Measurements from ENCODE around the gene NUDT12.

NUDT12 gene

DNA sequence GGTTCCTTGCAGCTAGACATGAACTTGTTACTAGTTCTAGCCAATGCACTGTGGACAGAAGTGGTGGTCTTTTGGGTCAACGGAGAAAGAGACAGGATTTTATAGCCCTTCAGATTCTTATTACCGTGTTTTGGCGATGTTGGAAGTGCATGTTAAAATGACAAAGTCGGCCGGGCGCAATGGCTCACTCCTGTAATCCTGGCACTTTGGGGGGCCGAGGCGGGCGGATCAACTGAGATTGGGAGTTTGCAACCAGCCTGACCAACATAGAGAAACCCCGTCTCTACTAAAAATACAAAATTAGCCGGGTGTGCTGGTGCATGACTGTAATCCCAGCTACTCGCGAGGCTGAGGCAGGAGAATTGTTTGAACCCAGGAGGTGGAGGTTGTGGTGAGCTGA lies 9.1 kb upstream of the NUDT12 start:
- ATAC-seq (replicated peaks) (no peak), DNase-seq (no peak)
- Mint-ChIP-seq H3K9me3 (peaks cover 3 to 8% of the 10 kb centered on the region in 2 donors), H3K27ac (no peak overlapping the region), H3K4me3 (no peak overlapping the region), H3K36me3 (ENCODE audit: insufficient read depth) (no peaks in the 10 kb centered on the region), H3K4me1 (ENCODE audit: low read depth in 2 of 2) (no peaks in the 10 kb centered on the region), H3K27me3 (no peaks in the 10 kb centered on the region)

- no peak for ATAC-seq (replicated peaks)
- Mint-ChIP-seq H3K27ac (no peak overlapping the region), H3K4me1 (ENCODE audit: low read depth in 2 of 2) (no peaks in the 10 kb centered on the region), H3K4me3 (no peak overlapping the region), H3K9me3 (peaks cover 3 to 8% of the 10 kb centered on the region in 2 donors), H3K27me3 (no peaks in the 10 kb centered on the region), H3K36me3 (ENCODE audit: insufficient read depth) (no peaks in the 10 kb centered on the region)
- DNase-seq = no peak
These were observed 6.9 kb upstream of the NUDT12 start for GRCh38 chr5:103569313-103570060.

DNA sequence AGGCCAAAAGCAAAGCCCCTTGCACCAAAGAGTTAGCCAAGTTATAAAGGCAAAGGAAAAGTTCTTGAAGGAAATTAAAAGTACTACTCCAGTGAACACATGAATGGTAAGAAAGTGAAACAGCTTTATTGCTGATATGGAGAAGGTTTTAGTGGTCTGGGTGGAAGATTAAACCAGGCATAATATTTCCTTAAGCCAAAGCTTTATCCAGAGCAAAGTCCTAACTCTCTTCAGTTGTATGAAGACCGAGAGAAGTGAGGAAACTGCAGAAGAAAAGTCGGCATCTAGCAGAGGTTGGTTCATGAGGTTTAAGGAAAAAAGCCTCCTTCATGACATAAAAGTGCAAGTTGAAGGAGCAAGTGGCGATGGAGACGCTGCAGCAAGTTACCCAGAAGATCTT lies 3.1 kb upstream of the NUDT12 start:
- no peak overlapping the region for H3K4me3 Mint-ChIP-seq

DNA sequence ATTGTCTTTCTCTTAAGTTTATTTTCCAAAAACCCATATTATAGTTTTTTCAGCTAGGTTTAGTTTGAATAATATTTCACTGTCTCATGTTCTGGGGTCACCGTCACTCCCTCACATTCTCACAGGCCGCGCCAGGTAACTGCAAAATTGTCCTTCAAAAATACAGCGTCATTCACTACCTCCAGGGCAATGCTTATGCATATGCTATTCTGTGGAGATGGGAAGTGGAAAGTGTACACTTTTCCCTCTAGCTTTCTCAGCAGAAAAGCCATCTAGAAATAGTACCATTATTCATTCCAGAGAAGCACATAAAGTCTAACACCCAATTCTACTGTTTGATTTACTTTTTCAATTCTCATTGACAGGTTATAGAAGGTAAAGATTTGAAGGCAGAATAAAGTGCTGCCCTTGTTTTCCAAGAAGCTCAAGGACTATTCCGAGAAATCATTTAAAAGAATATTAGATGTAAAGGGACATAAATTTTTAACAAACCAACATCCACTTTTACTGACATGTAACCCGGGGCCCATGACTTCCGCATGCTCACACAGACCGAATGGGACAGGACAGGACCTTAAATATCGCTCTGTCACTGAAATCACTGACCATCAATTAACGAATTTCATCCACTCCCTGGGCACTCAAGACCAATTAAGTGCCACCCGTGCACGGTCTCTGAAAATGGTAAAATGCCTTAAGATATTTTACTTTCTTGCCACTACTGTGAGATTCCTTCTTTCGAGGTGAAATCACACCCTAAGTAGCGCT lies 720 bp downstream of the NUDT12 start:
- ATAC-seq (replicated peaks) (no peak), DNase-seq (no peak)

More for the DNA sequence above, 3.1 kb upstream of the NUDT12 start:
- no peak for ATAC-seq (replicated peaks)
- no peak overlapping the region for H3K27ac Mint-ChIP-seq
- peaks cover 3 to 7% of the 10 kb centered on the region in 2 donors for H3K4me1 Mint-ChIP-seq (ENCODE audit: low read depth in 2 of 2)
- no peaks in the 10 kb centered on the region for H3K27me3 Mint-ChIP-seq
- no peak for DNase-seq
- H3K9me3 Mint-ChIP-seq = peaks cover 0 to 2% of the 10 kb centered on the region in 2 donors
- no peaks in the 10 kb centered on the region for H3K36me3 Mint-ChIP-seq (ENCODE audit: insufficient read depth)

GRCh38 chr5:103560826-103561225 lies 1.8 kb downstream of the NUDT12 start:
- no peaks in the 10 kb centered on the region for H3K9me3 Mint-ChIP-seq
- no peaks in the 10 kb centered on the region for H3K27me3 Mint-ChIP-seq
- DNase-seq (no peak), ATAC-seq (replicated peaks) (no peak)
- H3K27ac Mint-ChIP-seq = no peak overlapping the region
- H3K4me3 Mint-ChIP-seq = no peak overlapping the region
- H3K4me1 Mint-ChIP-seq (ENCODE audit: low read depth in 2 of 2) = peaks cover 3 to 7% of the 10 kb centered on the region in 2 donors
- peaks cover 4% of the 10 kb centered on the region for H3K36me3 Mint-ChIP-seq (ENCODE audit: insufficient read depth)

More for the DNA sequence above, 720 bp downstream of the NUDT12 start:
- Mint-ChIP-seq H3K4me1 (ENCODE audit: low read depth in 2 of 2) (peaks cover 3 to 7% of the 10 kb centered on the region in 2 donors), H3K27me3 (no peaks in the 10 kb centered on the region), H3K36me3 (ENCODE audit: insufficient read depth) (peaks cover 4% of the 10 kb centered on the region), H3K27ac (no peak overlapping the region), H3K9me3 (no peaks in the 10 kb centered on the region), H3K4me3 (peak overlapping the region; percentile 55 to 73)

DNA sequence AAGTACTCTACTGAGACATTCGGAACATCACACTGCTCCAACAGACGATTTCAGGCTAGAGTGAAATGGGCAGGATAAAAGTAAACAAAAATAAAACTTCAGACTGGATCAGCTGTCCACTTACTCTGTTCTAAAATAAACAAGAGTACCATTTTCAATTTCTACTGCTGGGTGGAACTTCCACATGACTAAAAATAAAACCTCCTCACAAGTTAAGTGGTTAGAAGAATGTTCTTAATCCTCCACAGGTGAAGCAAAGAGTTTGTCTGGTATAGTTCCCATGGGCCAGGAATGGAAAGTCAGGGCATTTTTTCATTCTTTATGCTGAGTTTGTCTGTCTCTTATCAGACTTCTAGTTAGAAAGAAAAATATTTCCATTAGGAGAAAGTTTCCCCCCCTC lies 15.7 kb downstream of the NUDT12 start:
- DNase-seq = no peak
- no peak overlapping the region for H3K4me3 Mint-ChIP-seq
- no peaks in the 10 kb centered on the region for H3K27me3 Mint-ChIP-seq
- no peaks in the 10 kb centered on the region for H3K4me1 Mint-ChIP-seq (ENCODE audit: low read depth in 2 of 2)
- no peaks in the 10 kb centered on the region for H3K36me3 Mint-ChIP-seq (ENCODE audit: insufficient read depth)
- no peaks in the 10 kb centered on the region for H3K9me3 Mint-ChIP-seq
- no peak for ATAC-seq (replicated peaks)
- no peak overlapping the region for H3K27ac Mint-ChIP-seq

DNA sequence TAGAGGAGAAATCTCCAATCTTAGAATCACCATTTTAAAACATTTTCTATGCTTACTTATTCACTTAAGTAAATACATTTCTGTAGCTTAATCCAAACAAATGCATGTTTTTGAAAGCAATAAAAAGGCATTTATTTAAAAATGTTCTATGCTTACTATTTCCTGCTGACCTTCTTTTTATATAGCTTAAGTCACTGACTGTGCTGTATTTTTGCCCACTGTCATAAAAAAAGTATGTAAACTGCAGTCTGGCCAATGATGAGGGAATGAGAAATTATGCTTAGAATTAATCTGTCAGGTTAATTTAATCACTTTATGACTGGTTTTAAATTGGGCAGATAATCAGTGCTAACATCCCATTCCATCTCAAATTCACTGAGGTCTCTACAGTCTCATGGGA lies 20.1 kb downstream of the NUDT12 start:
- H3K36me3 Mint-ChIP-seq (ENCODE audit: insufficient read depth) = no peaks in the 10 kb centered on the region
- no peak for DNase-seq
- H3K9me3 Mint-ChIP-seq = no peaks in the 10 kb centered on the region
- ATAC-seq (replicated peaks) = no peak
- H3K4me1 Mint-ChIP-seq (ENCODE audit: low read depth in 2 of 2) = no peaks in the 10 kb centered on the region
- no peaks in the 10 kb centered on the region for H3K27me3 Mint-ChIP-seq
- H3K27ac Mint-ChIP-seq = no peak overlapping the region
- H3K4me3 Mint-ChIP-seq = no peak overlapping the region

DNA sequence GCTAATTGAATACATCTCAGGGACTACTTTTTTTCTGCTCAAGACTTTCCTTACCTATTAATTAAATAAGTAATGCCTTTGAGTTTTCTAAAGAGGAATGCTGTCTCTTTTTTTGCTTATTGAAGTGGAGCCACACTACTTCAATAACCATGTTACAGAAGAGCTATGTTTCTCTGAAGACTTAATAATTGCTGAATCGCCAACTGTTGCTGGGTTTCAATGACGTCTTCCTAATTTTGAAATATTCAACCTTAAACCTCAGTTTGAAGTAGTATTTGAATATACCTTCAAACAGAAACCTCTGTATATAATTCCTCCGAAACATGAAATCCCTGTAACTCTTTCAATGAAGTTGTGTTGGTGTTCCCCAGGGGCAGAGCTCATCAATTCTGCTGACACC lies 21.0 kb downstream of the NUDT12 start:
- no peaks in the 10 kb centered on the region for H3K27me3 Mint-ChIP-seq
- DNase-seq (no peak), ATAC-seq (replicated peaks) (no peak)
- H3K36me3 Mint-ChIP-seq (ENCODE audit: insufficient read depth) = no peaks in the 10 kb centered on the region
- H3K4me3 Mint-ChIP-seq = no peak overlapping the region
- H3K4me1 Mint-ChIP-seq (ENCODE audit: low read depth in 2 of 2) = no peaks in the 10 kb centered on the region
- H3K9me3 Mint-ChIP-seq = no peaks in the 10 kb centered on the region
- H3K27ac Mint-ChIP-seq = no peak overlapping the region

DNA sequence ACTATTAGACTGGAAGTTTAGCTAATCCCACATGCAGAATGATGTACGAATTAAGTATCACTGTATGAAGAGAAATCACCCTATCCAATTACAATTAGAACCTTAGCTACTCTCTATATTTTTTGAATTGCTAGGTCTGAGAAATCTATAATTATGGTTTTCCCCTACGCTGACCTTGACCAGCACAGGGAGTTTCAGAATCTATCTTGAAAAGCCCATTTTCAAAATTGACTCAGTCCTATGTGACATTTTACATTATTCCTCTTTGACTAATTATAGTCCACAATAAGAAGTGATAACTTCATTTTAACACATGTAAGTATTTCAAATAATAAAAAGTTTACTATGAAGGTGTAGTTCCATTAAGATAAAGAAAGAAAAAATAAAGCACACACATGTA lies 21.5 kb downstream of the NUDT12 start:
- ATAC-seq (replicated peaks) = no peak
- H3K4me1 Mint-ChIP-seq (ENCODE audit: low read depth in 2 of 2) = no peaks in the 10 kb centered on the region
- H3K36me3 Mint-ChIP-seq (ENCODE audit: insufficient read depth) = no peaks in the 10 kb centered on the region
- DNase-seq = no peak
- peaks cover 0 to 2% of the 10 kb centered on the region in 2 donors for H3K9me3 Mint-ChIP-seq
- no peak overlapping the region for H3K4me3 Mint-ChIP-seq
- H3K27ac Mint-ChIP-seq = no peak overlapping the region
- H3K27me3 Mint-ChIP-seq = no peaks in the 10 kb centered on the region

- Mint-ChIP-seq H3K27me3 (no peaks in the 10 kb centered on the region), H3K36me3 (ENCODE audit: insufficient read depth) (no peaks in the 10 kb centered on the region), H3K9me3 (peaks cover 0 to 2% of the 10 kb centered on the region in 2 donors), H3K4me1 (ENCODE audit: low read depth in 2 of 2) (no peaks in the 10 kb centered on the region), H3K4me3 (no peak overlapping the region), H3K27ac (no peak overlapping the region)
- ATAC-seq (replicated peaks) = no peak
- no peak for DNase-seq
These were observed 22.9 kb downstream of the NUDT12 start for GRCh38 chr5:103539376-103540330.

DNA sequence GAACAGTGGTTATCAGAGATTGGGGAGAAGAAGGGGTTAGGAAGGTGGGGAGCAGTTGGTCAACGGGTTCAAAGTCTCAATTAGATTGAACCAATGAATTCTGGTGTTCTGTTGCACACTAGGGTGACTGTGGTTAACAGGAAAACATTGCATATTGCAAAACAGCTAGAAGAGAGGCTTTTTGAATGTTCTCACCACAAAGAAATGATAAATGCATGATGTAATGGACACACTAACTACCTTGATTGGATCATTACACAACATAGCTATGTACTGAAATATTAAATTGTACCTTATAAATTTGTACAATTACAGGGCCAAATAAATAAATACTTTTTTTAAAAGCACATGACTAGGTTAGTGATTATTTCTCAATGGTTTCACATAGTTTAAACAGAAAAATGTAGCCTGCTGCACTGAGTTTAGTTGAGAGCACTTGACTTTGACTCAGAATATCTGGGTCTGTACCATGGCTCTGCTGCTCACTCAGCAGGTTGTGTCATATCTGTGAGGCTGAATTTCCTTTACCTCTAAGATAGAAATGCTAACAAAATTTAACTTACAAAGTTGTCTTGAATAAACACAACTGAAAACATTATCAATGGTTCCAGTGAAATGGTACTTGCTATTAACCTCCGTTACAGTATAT lies 30.4 kb downstream of the NUDT12 start:
- H3K27me3 Mint-ChIP-seq = no peaks in the 10 kb centered on the region
- no peak for ATAC-seq (replicated peaks)
- H3K4me3 Mint-ChIP-seq = no peak overlapping the region
- no peaks in the 10 kb centered on the region for H3K36me3 Mint-ChIP-seq (ENCODE audit: insufficient read depth)
- peaks cover 0 to 3% of the 10 kb centered on the region in 2 donors for H3K9me3 Mint-ChIP-seq
- no peaks in the 10 kb centered on the region for H3K4me1 Mint-ChIP-seq (ENCODE audit: low read depth in 2 of 2)
- no peak overlapping the region for H3K27ac Mint-ChIP-seq
- no peak for DNase-seq

- H3K36me3 Mint-ChIP-seq (ENCODE audit: insufficient read depth) = no peaks in the 10 kb centered on the region
- no peak for ATAC-seq (replicated peaks)
- H3K27ac Mint-ChIP-seq = no peak overlapping the region
- no peaks in the 10 kb centered on the region for H3K27me3 Mint-ChIP-seq
- H3K9me3 Mint-ChIP-seq = no peaks in the 10 kb centered on the region
- no peak for DNase-seq
- H3K4me1 Mint-ChIP-seq (ENCODE audit: low read depth in 2 of 2) = no peaks in the 10 kb centered on the region
- H3K4me3 Mint-ChIP-seq = no peak overlapping the region
These were observed 36.2 kb downstream of the NUDT12 start for GRCh38 chr5:103526164-103526915.

All from effector memory CD8-positive, alpha-beta T cell (primary cell).